GM18499 (cell line): ENCODE data around the gene FAM161B.
"Not testable (repeated sequence)": the region's sequence is repeated elsewhere in the genome, so short reads cannot be mapped to it uniquely, and the experiment has no call there.

Experiments used
- ATAC-seq: cut with Tn5 transposase; IDR thresholded peaks from one replicate; pipeline ENCODE4 v1.9.1; 2021; ENCODE audit warnings: moderate number of reproducible peaks; ENCODE audit not compliant: insufficient read depth, unreplicated experiment

FAM161B gene

DNA sequence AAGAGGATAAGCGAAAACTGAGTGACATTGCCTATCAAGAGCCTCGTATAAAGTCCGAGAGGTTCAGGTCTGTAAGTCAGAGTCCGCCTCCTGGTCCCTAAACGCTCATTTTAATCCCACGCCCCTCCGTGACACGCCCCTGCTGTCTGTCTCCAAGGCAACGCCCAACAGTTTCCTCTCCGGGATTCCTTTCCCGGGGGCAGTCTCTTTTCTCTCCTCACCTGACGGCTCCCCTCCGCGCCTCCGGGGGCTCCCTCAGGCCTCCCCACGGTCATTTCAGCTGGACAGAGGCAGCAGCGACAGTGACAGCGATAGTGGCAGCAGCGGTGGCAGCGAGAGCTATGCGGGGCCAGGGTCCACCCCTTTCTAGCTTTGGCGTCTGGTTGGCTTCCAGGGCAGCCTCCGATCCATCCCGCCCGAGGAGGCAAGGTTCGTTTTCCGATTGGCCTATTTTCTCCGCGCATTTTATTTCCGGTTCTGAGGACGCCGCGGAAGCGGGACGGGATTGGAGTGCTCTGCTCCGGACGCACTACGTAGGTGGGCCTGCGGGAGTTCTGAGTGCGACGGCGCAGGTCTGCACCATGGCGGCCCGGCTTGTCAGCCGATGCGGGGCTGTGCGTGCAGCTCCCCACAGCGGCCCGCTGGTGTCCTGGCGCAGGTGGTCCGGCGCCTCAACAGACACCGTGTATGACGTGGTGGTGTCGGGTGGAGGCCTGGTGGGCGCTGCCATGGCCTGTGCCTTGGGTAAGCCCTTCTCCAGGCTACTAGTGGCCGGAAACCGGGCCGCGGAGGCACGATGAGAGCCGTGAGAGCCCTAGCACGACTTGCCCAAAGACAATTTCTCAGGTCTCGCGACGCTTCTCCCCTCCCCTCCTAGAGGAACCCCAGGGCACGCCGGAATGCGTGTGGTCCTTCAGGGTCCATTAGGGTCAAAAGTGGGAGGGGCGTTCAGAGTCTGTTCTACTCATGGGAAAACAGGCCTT is at the start of gene FAM161B, which contains the start of gene COQ6:
FAM161B (minus strand) TSS at position 343 of the 983 bp plus-strand sequence; CDS start at position 275, 68 bp downstream.
COQ6 (plus strand) TSS at position 551 of the 983 bp plus-strand sequence; CDS start at position 582, 31 bp downstream.
- ATAC-seq = peak; percentile 75

- no peak for ATAC-seq
Measured at GRCh38 chr14:73998726-73999125, 48.8 kb upstream of the FAM161B start.

- no peak for ATAC-seq
Measured at GRCh38 chr14:73997944-73998447, 48.1 kb upstream of the FAM161B start.

DNA sequence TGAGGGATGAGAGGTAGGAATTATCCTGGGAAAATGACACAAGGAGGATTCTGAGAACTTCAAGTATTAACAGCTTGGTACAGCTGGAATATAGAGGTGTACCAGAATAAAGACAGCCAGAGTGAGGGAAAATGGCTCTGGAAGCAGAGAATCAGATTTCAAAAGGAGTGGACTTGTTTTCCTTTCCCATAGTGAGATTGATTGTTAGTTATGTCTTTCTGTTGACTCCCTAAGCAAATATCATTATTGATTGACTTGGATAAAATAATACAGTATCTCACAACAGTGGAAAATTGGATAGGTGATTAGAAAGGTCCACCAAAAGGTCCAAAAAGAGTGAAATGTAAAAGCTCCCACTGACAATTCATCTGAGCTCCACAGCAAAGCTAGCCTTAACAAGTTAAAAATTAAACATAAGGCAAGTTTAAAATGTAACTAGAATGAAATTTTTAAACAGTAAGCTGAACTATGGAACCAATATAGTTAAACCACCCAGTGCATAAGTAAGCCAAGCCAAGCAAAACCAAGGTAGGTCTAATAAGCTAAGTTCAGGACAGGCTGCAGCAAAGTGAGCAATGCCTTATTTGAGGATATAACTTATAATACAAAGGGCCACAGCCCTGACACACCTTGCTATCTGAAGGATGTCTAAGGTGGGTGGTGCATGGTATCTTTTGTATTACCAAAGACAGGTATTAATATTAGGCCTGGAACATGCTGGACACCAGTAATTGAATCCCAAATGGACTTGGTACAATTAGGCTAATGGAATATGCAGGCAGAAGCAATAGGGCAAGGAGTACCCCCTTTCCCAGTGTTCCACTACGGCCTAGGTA is 47.4 kb upstream of the FAM161B start:
- no peak for ATAC-seq

GRCh38 chr14:73996731-73997107 is 46.8 kb upstream of the FAM161B start:
- ATAC-seq = no peak

- ATAC-seq = no peak
Measured at GRCh38 chr14:73995977-73996378, 46.1 kb upstream of the FAM161B start.

GRCh38 chr14:73994926-73995325 is 45.0 kb upstream of the FAM161B start:
- not testable (repeated sequence) for ATAC-seq

GRCh38 chr14:73991092-73991491 is 41.2 kb upstream of the FAM161B start:
- no peak for ATAC-seq

DNA sequence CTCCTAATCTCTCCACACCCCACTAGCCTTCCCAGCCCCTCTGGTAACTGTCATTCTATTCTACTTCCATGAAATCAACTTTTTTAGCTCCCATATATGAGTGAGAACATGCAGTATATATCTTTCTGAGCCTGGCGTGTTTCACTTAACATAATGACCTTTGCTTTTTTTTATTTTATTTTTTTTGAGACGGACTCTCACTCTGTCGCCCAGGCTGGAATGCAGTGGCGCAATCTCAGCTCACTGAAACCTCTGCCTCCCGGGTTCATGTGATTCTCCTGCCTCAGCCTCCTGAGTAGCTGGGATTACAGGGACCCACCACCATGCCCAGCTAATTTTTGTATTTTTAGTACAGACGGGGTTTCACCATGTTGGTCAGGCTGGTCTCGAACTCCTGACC is 38.8 kb upstream of the FAM161B start:
- not testable (repeated sequence) for ATAC-seq

GRCh38 chr14:73988065-73988464 is 38.2 kb upstream of the FAM161B start:
- no peak for ATAC-seq

- ATAC-seq = no peak
Measured at GRCh38 chr14:73977896-73978295, 28.0 kb upstream of the FAM161B start.

- no peak for ATAC-seq
Measured at GRCh38 chr14:73976125-73976524, 26.2 kb upstream of the FAM161B start.

DNA sequence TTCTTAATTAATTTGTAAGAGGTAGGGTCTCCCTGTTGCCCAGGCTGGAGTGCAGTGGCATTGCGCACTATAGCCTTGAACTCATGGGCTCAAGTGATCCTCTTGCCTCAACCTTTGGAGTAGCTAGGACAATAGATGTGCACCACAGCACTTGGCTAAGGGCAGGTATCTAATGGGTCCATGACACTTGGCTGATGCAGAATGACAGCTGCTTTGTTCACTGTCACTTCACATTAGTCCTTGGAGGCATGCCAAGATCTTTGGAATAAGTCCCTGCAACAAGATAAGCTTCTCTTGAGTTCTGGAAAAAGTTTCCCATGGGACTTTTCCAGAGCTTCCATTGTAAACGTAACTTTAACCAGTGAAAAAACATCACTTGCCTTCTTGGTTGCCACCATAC is 23.6 kb upstream of the FAM161B start:
- ATAC-seq = no peak

DNA sequence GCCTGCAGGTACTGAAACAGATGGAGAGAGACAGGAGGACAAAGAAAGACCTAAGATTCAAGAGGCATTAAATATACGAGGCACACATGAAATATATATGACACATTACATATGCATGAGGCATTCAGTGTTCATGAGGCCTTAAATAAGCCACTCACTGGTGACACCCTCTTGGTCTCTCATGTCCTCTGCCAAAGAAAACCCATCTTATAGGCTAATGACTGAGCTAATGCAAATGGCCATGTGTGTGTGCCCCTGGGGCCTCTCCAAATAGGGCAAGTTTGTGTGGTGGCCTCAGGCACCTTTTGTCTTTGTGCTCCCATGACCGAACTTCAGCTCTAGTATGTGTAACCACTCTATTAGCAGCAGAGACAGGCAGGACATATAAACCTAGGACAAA is 19.0 kb upstream of the FAM161B start:
- no peak for ATAC-seq

DNA sequence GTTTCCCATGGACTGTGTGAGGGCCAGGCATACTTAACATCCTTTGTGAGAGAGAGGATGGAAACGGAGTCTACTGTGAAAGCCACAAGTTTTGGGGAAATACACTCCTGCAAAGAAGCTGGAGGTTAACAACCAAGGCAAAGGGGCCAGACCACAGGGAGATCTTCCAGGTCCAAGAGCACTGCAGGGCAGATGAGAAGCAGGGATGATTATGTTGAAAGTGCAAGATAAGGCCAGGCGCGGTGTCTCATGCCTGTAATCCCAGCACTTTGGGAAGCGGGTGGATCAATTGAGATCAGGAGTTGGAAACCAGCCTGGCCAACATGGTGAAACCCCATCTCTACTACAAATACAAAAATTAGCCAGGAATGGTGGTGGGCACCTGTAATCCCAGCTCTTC is 15.3 kb upstream of the FAM161B start:
- no peak for ATAC-seq

- ATAC-seq = no peak
Measured at GRCh38 chr14:73961192-73961591, 11.3 kb upstream of the FAM161B start.

DNA sequence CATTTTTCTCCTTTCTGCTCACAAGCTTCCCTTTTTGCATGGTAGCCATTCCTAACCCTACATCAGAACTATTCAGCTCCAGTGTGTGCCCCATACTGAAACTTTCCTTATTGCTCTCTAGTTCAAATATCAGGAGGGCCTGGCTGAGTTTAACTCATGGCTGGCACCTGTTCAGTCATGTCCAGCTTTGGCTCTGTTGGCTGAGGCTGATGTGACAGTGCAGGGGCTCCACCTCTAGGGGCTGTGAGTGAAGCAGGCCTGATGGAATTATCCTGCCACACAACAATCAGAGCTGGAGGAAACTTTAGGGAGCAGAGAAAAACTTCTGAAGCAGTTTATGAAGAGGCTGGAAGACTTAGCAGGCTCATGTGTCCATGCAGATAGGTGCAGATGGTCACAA is 8.7 kb upstream of the FAM161B start:
- ATAC-seq = no peak

DNA sequence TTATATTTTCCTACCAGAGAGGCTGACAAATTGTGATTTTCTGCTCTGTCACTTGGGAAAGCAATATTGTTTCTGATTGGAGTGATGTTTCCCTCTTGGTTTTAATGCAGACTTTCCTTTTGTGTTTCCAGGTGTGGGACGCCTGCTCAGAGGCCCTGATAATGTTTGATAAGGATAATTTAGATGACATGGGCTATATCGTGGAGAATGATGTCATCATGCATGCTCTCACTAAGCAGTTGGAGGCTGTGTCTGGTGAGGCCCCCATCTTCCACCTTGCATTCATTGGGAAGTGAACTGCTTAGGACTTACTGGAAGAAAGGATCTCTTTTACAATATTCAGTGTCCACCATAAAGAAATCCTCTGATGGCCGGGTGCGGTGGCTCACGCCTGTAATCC is 5.8 kb upstream of the FAM161B start:
- ATAC-seq = no peak

DNA sequence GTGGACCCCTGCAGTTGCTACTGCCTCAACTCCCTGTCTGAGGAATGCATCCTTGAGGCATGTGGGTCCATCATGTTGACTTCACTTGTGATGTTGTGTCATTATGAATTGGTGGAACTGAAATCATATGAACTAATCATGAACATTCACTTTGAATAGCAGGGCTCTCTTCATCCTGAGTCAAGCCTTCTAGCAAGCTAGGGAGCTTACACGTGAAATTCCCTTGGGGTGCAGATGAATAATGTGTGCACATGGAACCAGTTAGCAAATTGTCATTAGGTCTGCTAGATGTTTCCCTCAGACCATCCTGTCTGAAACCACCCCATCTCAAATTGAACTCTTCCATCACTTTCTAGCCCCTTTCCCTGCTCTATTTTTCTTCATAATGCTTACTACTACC is 3.8 kb upstream of the FAM161B start:
- ATAC-seq = no peak

DNA sequence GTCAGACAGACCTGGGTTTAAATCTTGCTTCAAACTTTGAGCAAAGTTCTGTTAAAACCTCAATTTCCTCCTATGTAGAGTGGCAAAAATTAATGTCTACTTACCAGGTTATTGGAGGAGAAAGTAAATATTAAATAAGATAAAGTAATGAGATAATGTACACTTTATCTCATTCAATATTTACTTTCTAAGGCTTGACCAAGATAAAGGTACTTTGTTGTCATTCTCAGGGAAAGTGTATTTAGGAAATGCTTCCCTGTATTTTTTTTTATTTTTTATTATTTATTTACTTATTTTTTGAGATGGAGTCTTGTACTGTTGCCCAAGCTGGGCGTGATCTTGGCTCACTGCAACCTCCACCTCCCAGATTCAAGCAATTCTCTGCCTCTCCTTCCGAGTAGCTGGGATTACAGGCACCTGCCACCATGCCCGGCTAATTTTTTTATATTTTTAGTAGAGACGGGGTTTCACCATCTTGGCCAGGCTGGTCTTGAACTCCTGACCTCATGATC is 4.7 kb downstream of the FAM161B start:
- no peak for ATAC-seq
